ENCODE data around the gene DCC. TPM values are rescaled to one million over a fixed set of nuclear protein-coding genes. Genes with fewer than 3 reads are reported as not detected.

Gene DCC
- polyA plus RNA-seq, 1 of the 3 experiments (the other 2 are of a cell fraction), result 0.20 TPM

DNA sequence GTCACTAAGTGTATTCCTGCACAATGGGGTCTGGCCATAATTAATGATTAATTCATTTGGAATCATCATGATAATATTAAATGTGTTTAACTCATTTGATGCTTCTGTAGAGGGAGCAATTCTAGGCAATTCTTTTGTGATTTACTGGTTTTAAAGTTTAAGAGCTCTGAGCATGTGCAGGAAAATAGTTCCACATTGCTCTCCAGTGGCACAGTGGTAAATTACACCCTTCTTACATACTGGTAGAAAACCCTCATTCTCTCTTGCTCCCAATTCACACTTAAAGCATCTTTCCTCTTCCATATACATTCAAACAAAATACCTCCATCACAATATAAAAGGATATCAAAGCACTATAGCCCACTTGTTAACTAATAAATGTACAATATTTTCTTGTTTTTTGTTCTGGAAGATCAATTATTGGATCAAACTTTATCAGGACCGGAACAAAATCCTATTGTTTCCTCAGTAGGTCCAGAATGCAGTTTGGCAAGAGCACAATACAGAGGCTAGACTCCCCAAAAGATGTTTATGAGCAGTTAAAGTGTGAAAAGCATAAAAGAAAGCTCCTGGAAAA lies 1040.2 kb downstream of the DCC start:
- Histone ChIP-seq H3K4me1 (ENCODE audit: control insufficient read depth in 1 of 2, insufficient read depth in 2 of 2, low read depth in 1 of 2, low read length in 1 of 2) (peaks cover 0 to 9% of the 10 kb centered on the region in 2 experiments; a peak in 2 of 4 replicates), H3K27me3 (ENCODE audit: insufficient read depth) (no peaks in the 10 kb centered on the region), H3K4me3 (ENCODE audit: low read depth in 2 of 2, low read length in 1 of 2) (no peak overlapping the region), H3K9me2 (no peaks in the 10 kb centered on the region), H3K27ac (ENCODE audit: low read depth in 2 of 2, low read length in 1 of 2) (no peak overlapping the region), H3F3A (replicated peaks; ENCODE audit: insufficient read depth) (no peaks in the 10 kb centered on the region), H4K20me1 (ENCODE audit: insufficient read depth) (no peaks in the 10 kb centered on the region), H3K79me2 (ENCODE audit: insufficient read depth) (no peaks in the 10 kb centered on the region), H3K36me3 (replicated peaks in 1 of 2; ENCODE audit: control insufficient read depth in 1 of 2, insufficient read depth in 2 of 2, low read length in 1 of 2) (no peaks in the 10 kb centered on the region), H3K9ac (no peak overlapping the region), H3K9me3 (no peaks in the 10 kb centered on the region), H3K4me2 (no peak overlapping the region), H2AFZ (ENCODE audit: low read depth) (no peak overlapping the region)
- peak; percentile 31 for DNase-seq
- POLR2A ChIA-PET, result no interaction called here
- CTCF ChIA-PET, result interaction anchor here (0.7 to 2.6 kb wide), 24 partner anchors 10 to 1760 kb away, joined by 3 to 17 read pairs (median 3); partner anchors contain the start of gene DCC
- 22% methylated on average over 1 of the region's 1 CpG for WGBS (ENCODE audit: low lambda C conversion rate)
- TF ChIP-seq NFIC (IDR thresholded peaks at IDR 0.05; ENCODE audit: borderline replicate concordance) (no peak), FOXM1 (IDR thresholded peaks at IDR 0.05; ENCODE audit: low read depth) (no peak), NRF1 (IDR thresholded peaks at IDR 0.05; ENCODE audit: low read depth, low read length) (peak; percentile 37; the same call in 1 of the 2 replicates), SMC3 (IDR thresholded peaks at IDR 0.05; ENCODE audit: low read depth, low read length) (peak; percentile 61), FOSL2 (IDR thresholded peaks at IDR 0.05; ENCODE audit: borderline replicate concordance, low read depth) (no peak), MXI1 (IDR thresholded peaks at IDR 0.05; ENCODE audit: low read depth, low read length) (0 out of 2 replicates have a peak, but pooled peaks have one; percentile 18), RXRA (IDR thresholded peaks at IDR 0.05; ENCODE audit: borderline replicate concordance, low read depth) (no peak), EP300 (IDR thresholded peaks at IDR 0.05; ENCODE audit: borderline replicate concordance in 1 of 2, low read depth in 1 of 2, low read length in 1 of 2) (peak in 1 of 2 experiments; percentile 34; a peak in 1 of 4 replicates), SIN3A (IDR thresholded peaks at IDR 0.05; ENCODE audit: borderline replicate concordance, low read depth, low read length) (no peak), FOXJ3 (CRISPR knock-in tag; IDR thresholded peaks at IDR 0.05) (no peak), RAD21 (IDR thresholded peaks at IDR 0.05; ENCODE audit: low read length) (peak; percentile 87)
- TF ChIP-seq, protein P1, sequence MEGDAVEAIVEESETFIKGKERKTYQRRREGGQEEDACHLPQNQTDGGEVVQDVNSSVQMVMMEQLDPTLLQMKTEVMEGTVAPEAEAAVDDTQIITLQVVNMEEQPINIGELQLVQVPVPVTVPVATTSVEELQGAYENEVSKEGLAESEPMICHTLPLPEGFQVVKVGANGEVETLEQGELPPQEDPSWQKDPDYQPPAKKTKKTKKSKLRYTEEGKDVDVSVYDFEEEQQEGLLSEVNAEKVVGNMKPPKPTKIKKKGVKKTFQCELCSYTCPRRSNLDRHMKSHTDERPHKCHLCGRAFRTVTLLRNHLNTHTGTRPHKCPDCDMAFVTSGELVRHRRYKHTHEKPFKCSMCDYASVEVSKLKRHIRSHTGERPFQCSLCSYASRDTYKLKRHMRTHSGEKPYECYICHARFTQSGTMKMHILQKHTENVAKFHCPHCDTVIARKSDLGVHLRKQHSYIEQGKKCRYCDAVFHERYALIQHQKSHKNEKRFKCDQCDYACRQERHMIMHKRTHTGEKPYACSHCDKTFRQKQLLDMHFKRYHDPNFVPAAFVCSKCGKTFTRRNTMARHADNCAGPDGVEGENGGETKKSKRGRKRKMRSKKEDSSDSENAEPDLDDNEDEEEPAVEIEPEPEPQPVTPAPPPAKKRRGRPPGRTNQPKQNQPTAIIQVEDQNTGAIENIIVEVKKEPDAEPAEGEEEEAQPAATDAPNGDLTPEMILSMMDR (IDR thresholded peaks at IDR 0.05), result peak; percentile 25; the same call in 1 of the 2 replicates

- Histone ChIP-seq H3K4me2 (no peak overlapping the region), H3K4me3 (ENCODE audit: low read depth in 2 of 2, low read length in 1 of 2) (no peak overlapping the region), H3K9me2 (no peaks in the 10 kb centered on the region), H3K9ac (no peak overlapping the region), H3K27me3 (ENCODE audit: insufficient read depth) (no peaks in the 10 kb centered on the region), H3K4me1 (ENCODE audit: control insufficient read depth in 1 of 2, insufficient read depth in 2 of 2, low read depth in 1 of 2, low read length in 1 of 2) (peaks cover 0 to 9% of the 10 kb centered on the region in 2 experiments; a peak in 2 of 4 replicates), H2AFZ (ENCODE audit: low read depth) (no peak overlapping the region), H3F3A (replicated peaks; ENCODE audit: insufficient read depth) (no peaks in the 10 kb centered on the region), H3K36me3 (replicated peaks in 1 of 2; ENCODE audit: control insufficient read depth in 1 of 2, insufficient read depth in 2 of 2, low read length in 1 of 2) (no peaks in the 10 kb centered on the region), H3K27ac (ENCODE audit: low read depth in 2 of 2, low read length in 1 of 2) (peak overlapping the region in 1 of 2 experiments; percentile 94; a peak in 2 of 4 replicates), H4K20me1 (ENCODE audit: insufficient read depth) (no peaks in the 10 kb centered on the region), H3K79me2 (ENCODE audit: insufficient read depth) (no peaks in the 10 kb centered on the region), H3K9me3 (no peaks in the 10 kb centered on the region)
- ChIA-PET CTCF (interaction anchor here (0.9 kb wide), 2 partner anchors 744 to 1715 kb away, joined by 3 to 4 read pairs; no protein-coding TSS in a partner anchor), POLR2A (no interaction called here)
- DNase-seq, result peak; percentile 50
- WGBS (ENCODE audit: low lambda C conversion rate), result 0% methylated on average over 1 of the region's 1 CpG
- TF ChIP-seq RCOR1 (IDR thresholded peaks at IDR 0.05; ENCODE audit: low read length) (peak; percentile 67), USF1 (IDR thresholded peaks at IDR 0.05; ENCODE audit: borderline replicate concordance, low read depth) (no peak), CHD2 (IDR thresholded peaks at IDR 0.05; ENCODE audit: low read length, partially characterized antibody) (peak; percentile 27), FOXJ3 (CRISPR knock-in tag; IDR thresholded peaks at IDR 0.05) (peak; percentile 39; the same call in 1 of the 2 replicates), EP300 (IDR thresholded peaks at IDR 0.05; ENCODE audit: borderline replicate concordance in 1 of 2, low read depth in 1 of 2, low read length in 1 of 2) (peak in 1 of 2 experiments; percentile 92; a peak in 2 of 4 replicates), SMC3 (IDR thresholded peaks at IDR 0.05; ENCODE audit: low read depth, low read length) (no peak), EZH2phosphoT487 (IDR thresholded peaks at IDR 0.05; ENCODE audit: borderline replicate concordance, low read depth) (no peak)
Observed at GRCh38 chr18:53382870-53383269, 1042.9 kb downstream of the DCC start.
